ENCODE data around the gene PPP1R15B.

GRCh38 chr1:204360314-204360713 lies 51.3 kb downstream of the PPP1R15B start:
- TF ChIP-seq CEBPB (IDR thresholded peaks at IDR 0.05), result no peak
- no peak for TF ChIP-seq TAF1 (IDR thresholded peaks at IDR 0.05; ENCODE audit: low read depth)
- no peak for TF ChIP-seq EGR1 (IDR thresholded peaks at IDR 0.05)
- no peak for TF ChIP-seq NFIC (IDR thresholded peaks at IDR 0.05)
- TF ChIP-seq USF1 (IDR thresholded peaks at IDR 0.05), result no peak

Measured in Ishikawa (cell line).